Transverse colon (tissue), 4 donors: ENCODE data around the gene UGT1A10.
"Not testable (repeated sequence)": the region's sequence is repeated elsewhere in the genome, so short reads cannot be mapped to it uniquely, and the experiment has no call there.

ENCODE experiments used
- POLR2A ChIP-seq: fragments of 450-650 bp; IDR thresholded peaks from one replicate; pipeline ENCODE4 v1.6.1; 2016; ENCODE audit warnings: antibody characterized with exemption, mild to moderate bottlenecking, moderate library complexity
- POLR2AphosphoS5 ChIP-seq, 3 donors: sonication (generic); formaldehyde crosslinking; IDR thresholded peaks; one replicate each; pipeline ENCODE4 v1.6.1; 2016; ENCODE audit warnings: antibody characterized with exemption in 3 of 3
- TF ChIP-seq, protein P1 (sequence below), 5 experiments: fragments of 200-600 bp in 3 of 5; fragments of 450-650 bp in 2 of 5; sonication (generic) in 3 of 5; IDR thresholded peaks; 1 replicate in 2 of 5; 2 replicates in 3 of 5; pipeline ENCODE4 v1.5.1; 2016 to 2017; ENCODE audit warnings: antibody characterized with exemption in 5 of 5, inconsistent platforms in 3 of 5, mild to moderate bottlenecking in 2 of 5, moderate library complexity in 1 of 5

- not testable (repeated sequence) for TF ChIP-seq POLR2AphosphoS5 (IDR thresholded peaks at IDR 0.05); POLR2A
- TF ChIP-seq, protein P1, sequence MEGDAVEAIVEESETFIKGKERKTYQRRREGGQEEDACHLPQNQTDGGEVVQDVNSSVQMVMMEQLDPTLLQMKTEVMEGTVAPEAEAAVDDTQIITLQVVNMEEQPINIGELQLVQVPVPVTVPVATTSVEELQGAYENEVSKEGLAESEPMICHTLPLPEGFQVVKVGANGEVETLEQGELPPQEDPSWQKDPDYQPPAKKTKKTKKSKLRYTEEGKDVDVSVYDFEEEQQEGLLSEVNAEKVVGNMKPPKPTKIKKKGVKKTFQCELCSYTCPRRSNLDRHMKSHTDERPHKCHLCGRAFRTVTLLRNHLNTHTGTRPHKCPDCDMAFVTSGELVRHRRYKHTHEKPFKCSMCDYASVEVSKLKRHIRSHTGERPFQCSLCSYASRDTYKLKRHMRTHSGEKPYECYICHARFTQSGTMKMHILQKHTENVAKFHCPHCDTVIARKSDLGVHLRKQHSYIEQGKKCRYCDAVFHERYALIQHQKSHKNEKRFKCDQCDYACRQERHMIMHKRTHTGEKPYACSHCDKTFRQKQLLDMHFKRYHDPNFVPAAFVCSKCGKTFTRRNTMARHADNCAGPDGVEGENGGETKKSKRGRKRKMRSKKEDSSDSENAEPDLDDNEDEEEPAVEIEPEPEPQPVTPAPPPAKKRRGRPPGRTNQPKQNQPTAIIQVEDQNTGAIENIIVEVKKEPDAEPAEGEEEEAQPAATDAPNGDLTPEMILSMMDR (IDR thresholded peaks at IDR 0.05): not testable (repeated sequence)
Measured at GRCh38 chr2:233745838-233746237, 109.6 kb downstream of the UGT1A10 start.
